GM21737 (cell line): ENCODE results near the gene TMEM101.
"Not testable (repeated sequence)": the region's sequence is repeated elsewhere in the genome, so short reads cannot be mapped to it uniquely, and the experiment has no call there.

Experiments used
- ATAC-seq: cut with Tn5 transposase; IDR thresholded peaks from one replicate; pipeline ENCODE4 v1.9.1; 2021; ENCODE audit warnings: mild to moderate bottlenecking, moderate library complexity; ENCODE audit not compliant: unreplicated experiment

The TMEM101 gene

DNA sequence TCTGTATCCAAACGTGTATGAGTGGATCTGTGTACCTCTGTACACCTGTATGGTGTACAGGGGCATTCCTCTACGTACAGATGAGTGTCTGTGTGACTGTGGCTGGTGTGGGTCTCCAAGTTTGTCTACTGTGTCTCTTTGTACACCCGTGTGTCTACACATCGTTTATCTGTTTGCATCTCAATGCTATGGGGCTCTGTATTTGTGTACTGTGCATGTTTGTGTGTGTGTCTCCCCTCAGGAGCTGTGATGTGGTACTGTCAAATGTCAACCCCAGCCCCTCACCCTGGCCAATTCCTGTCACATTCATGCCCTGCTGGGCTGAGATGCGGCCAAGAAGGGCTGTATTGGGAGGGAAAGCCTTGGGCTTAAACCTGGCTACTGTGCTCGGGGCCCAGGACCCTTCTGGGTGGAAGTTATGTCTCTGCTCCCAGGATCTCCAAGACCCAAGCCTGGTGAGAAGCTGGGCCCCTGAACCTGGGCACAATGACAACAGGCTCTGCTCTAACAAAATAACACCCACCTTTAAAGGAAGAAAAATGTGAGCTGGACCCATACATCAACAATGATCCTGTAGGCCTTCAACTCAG is 13.8 kb downstream of the TMEM101 start:
- ATAC-seq = no peak

GRCh38 chr17:44000141-44000860 is 14.5 kb downstream of the TMEM101 start:
- no peak for ATAC-seq

DNA sequence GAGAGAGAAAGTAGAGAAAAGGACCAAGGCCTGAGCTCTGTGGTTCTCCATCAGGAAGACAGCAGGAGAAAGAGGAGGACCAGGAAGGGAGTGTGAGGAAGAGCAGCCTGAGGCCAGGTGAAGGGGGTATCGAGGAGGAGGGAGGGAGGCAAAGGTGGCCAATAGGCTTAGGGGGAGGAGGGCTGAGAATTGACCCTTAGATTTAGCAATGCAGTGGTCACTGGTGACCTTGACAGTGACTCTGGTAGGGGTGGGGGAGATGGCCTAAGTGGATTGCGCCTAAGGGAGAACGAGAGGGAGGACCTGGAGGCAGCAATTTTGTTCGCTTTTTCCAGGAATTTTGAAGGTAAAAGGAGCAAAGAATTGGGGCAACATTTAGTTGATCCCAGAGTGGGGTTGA is 15.7 kb downstream of the TMEM101 start:
- no peak for ATAC-seq

- ATAC-seq = no peak
Measured at GRCh38 chr17:43998552-43998951, 16.2 kb downstream of the TMEM101 start.

- not testable (repeated sequence) for ATAC-seq
Measured at GRCh38 chr17:43997180-43997579, 17.6 kb downstream of the TMEM101 start.

DNA sequence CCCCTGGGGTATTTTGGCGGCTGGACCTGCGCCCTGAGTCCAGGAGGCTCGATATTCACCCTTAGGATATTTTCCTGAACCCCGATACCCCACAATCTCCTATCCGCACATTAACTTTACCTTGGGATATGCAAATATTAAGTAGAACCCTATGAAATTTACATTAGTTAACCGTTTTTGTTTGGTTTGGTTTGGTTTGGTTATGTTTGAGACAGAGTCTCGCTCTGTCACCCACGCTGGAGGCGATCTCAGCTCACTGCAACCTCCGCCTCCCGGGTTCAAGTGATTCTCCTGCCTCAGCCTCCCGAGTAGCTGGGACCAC is 19.7 kb downstream of the TMEM101 start:
- ATAC-seq = no peak

- no peak for ATAC-seq
Measured at GRCh38 chr17:43994272-43995149, 20.3 kb downstream of the TMEM101 start.

GRCh38 chr17:43992641-43993040 is 22.1 kb downstream of the TMEM101 start:
- ATAC-seq = no peak

DNA sequence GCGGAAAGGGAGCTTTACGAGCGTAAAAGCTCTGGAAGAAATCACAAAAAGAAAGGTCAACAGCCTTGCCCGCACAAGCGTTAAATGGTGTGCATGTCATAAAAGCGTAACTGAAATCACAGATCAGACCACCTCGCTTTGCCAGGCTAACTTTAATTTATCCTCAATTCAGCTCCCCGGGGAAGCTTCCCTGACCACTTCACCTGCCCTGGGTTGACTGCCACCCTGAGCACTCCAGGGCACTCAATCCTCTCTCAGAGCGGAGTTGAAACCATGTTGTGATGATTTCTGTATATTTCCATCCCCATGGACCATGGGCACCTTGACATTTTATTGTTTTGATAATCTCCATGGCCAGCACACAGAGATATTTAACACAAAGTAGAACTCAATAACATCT is 26.5 kb downstream of the TMEM101 start:
- no peak for ATAC-seq

DNA sequence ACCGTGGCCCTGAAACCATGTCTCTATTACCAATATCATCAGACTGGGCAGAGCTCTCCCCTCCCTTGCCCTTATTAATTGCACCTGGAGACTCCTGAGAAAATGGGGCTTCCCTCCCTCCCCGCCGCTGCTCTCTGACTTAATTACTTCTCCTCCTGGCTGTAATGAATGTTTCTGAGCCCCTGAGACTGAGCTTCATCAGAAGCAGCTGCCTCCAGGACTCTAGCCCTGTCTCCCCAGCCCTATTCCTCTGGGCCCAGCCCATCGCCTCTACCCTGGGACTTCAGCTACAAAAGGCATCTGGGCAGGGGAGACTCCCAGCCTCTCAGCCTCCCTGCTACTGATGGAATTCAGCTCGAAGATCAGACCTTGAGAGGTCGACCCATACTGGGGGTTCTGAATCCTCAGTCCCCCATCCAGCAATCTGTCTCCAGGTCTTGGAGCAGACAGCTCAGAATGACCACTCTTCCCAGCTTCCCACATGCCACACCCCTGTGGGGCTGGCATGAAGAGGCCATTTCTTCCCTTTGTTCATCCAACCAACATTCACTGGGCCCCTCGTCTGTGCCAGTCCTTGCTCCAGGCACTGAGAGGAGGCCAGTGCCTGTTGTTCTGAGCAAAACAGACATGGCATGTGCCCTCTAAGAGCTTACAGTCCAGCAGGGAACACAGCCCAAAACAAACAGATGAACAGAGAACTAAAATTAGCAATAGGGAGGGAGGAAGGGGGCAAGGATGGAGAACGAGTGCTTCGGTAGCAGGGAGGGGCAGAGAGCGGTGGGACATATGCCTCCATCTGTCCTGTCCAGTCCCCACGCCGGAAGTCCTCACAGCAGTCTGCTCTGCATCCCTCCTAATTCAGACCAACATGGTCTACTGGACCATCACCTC is 27.4 kb downstream of the TMEM101 start:
- ATAC-seq = no peak

GRCh38 chr17:43986225-43986981 is 28.4 kb downstream of the TMEM101 start:
- no peak for ATAC-seq

- no peak for ATAC-seq
Measured at GRCh38 chr17:43984521-43984920, 30.2 kb downstream of the TMEM101 start.

DNA sequence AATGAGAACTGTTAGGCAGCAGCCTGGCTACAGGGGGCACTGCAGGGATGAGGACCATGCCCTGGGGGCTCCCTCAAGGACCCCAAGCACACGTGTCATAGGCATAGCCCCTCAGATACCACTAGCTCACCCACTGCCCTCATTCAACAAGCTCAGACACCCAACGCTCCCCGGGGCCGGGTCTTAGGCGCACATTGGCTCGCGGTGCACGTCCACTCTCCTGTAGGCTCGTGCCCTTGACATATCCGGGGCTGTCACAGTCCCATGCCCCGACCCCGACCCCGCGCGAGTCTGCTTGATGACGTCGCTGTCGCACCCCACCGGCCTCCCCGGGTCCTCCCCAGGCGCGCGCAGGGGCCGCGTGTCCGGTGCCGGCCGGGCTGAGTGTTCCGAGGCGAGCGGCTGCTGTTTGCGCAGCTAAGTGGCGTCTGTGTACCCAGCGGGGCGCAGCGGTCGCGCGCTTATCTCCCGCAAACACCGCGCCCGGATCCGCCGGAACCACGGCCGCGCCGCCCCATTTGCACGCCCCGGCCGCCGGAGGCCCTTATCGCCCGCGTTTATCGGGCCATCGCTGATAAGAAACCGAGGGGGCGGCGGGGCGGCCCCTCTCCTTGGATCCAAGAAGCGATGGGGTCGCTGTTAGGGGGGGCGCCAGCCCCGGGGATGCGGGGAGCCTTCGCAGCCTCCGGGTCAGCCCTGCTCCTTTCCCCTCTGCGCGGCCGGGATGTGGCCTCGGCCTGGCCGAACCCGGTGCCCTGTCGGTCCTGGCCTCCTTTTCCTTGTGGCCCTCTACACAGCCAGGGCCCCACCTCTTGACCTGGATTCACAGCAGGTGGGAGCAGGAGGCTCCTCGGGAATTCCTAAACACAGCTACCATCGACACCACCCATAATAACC is 31.0 kb downstream of the TMEM101 start:
- no peak for ATAC-seq

DNA sequence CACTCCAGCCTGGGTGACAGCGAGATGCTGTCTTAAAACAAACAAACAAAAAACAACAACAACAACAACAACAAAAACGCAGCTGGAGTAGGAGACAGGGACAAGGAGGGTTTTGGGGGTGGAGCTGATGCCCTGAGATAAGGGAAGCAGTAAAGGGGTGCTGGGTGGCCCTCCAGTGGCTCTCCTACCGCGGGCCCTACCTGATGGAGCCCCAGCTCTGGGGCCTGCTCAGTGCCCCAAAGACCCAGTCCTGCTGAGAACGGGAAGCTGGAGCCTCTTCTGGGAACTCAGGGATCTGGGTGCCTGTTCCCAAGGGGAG is 31.6 kb downstream of the TMEM101 start:
- ATAC-seq = no peak

DNA sequence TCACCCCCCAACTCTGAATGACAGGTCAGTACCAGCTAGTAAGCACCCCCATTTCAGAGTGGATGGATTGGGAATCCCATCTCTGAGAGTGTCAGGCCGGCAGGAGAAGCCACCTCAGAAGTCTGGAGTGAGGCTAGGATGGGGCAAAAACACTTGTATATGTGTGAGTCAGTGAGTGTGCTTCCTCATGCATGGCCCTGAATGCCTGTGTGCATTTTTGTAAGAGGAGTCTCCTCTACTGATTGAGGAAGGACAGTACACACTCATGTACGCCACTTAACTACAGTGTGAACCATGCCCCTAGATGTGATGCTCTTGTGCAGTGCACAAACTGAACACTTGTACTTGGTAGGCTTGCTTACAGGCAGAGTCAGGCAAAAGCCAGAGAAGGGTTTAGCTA is 32.6 kb downstream of the TMEM101 start:
- no peak for ATAC-seq

- no peak for ATAC-seq
Measured at GRCh38 chr17:43979671-43980070, 35.1 kb downstream of the TMEM101 start.

- no peak for ATAC-seq
Measured at GRCh38 chr17:43979011-43979410, 35.8 kb downstream of the TMEM101 start.

- ATAC-seq = no peak
Measured at GRCh38 chr17:43978078-43978477, 36.7 kb downstream of the TMEM101 start.
